IMR-90 (cell line): Measurements from ENCODE around the gene TELO2. TPM values are rescaled to one million over a fixed set of nuclear protein-coding genes. Genes with fewer than 3 reads are reported as not detected.

Source experiments
- ATAC-seq: fragments of 200-7000 bp; cut with Tn5 transposase; 2 replicates; pipeline ENCODE4 v1.9.1; 2020; ENCODE audit warnings: low read depth, mild to moderate bottlenecking, moderate library complexity
- BruUV-seq: library from RNA; stranded (reverse); fragments of 400-500 nt; replicated peaks from 2 replicates; lab custom pipeline; 2021; lab: Mats Ljungman, UMichigan
- CTCF ChIA-PET: fragments of 300-600 bp; formaldehyde crosslinking; extraction: SDS; loops from one replicate; lab custom pipeline; 2021; ENCODE audit warnings: antibody characterized with exemption; lab: Yijun Ruan, JAX
- POLR2A ChIA-PET: fragments of 300-600 bp; sonication (Branson Sonifier 250); formaldehyde crosslinking; loops from one replicate; lab custom pipeline; 2022; ENCODE audit warnings: antibody characterized with exemption; ENCODE audit not compliant: unreplicated experiment; lab: Charles Lee
- DNase-seq: peaks from one replicate; pipeline ENCODE4 v3.0.0; 2013
- H2AFZ ChIP-seq: replicated peaks from 2 replicates; pipeline ENCODE3; 2013; ENCODE audit warnings: low read length, mild to moderate bottlenecking; ENCODE audit not compliant: poor library complexity
- H2AK5ac ChIP-seq: 2 replicates; pipeline ENCODE4 v1.6.1; 2013; ENCODE audit warnings: low read depth, low read length, inconsistent platforms
- H2AK9ac ChIP-seq: replicated peaks from 2 replicates; pipeline ENCODE3; 2013; ENCODE audit warnings: mild to moderate bottlenecking, low read depth, low read length, moderate library complexity; ENCODE audit not compliant: poor library complexity
- H2BK120ac ChIP-seq: 2 replicates; pipeline ENCODE4 v1.6.1; 2013; ENCODE audit warnings: low read depth, low read length, inconsistent platforms
- H2BK15ac ChIP-seq: 3 replicates; pipeline ENCODE4 v1.6.1; 2013; ENCODE audit warnings: low read depth, low read length, inconsistent platforms
- H2BK20ac ChIP-seq: 2 replicates; pipeline ENCODE4 v1.6.1; 2013; ENCODE audit warnings: low read depth, mild to moderate bottlenecking, inconsistent platforms, low read length, moderate library complexity
- H2BK5ac ChIP-seq: 2 replicates; pipeline ENCODE4 v1.6.1; 2013; ENCODE audit warnings: mild to moderate bottlenecking, low read depth, low read length, inconsistent platforms; ENCODE audit not compliant: poor library complexity, severe bottlenecking
- H3K14ac ChIP-seq: replicated peaks from 2 replicates; pipeline ENCODE4 v1.6.1; 2013; ENCODE audit warnings: low read depth, low read length, inconsistent platforms
- H3K18ac ChIP-seq: 2 replicates; pipeline ENCODE4 v1.6.1; 2013; ENCODE audit warnings: low read depth, low read length, control low read depth
- H3K23ac ChIP-seq: 2 replicates; pipeline ENCODE4 v1.6.1; 2013; ENCODE audit warnings: low read depth, low read length, inconsistent platforms
- H3K27ac ChIP-seq: 2 replicates; pipeline ENCODE4 v1.5.1; 2013; ENCODE audit warnings: mild to moderate bottlenecking, control low read depth, low read length; ENCODE audit not compliant: insufficient read depth
- H3K27me3 ChIP-seq: 2 replicates; pipeline ENCODE4 v1.6.1; 2013; ENCODE audit warnings: low read length; ENCODE audit not compliant: control insufficient read depth, insufficient read depth
- H3K36me3 ChIP-seq: 2 replicates; pipeline ENCODE4 v1.6.1; 2013; ENCODE audit warnings: low read length, mixed read lengths; ENCODE audit not compliant: control insufficient read depth, insufficient read depth
- H3K4ac ChIP-seq: 2 replicates; pipeline ENCODE4 v1.6.1; 2013; ENCODE audit warnings: low read depth, low read length, inconsistent platforms
- H3K4me1 ChIP-seq: 2 replicates; pipeline ENCODE4 v1.6.1; 2013; ENCODE audit warnings: low read length, mixed read lengths; ENCODE audit not compliant: control insufficient read depth, insufficient read depth
- H3K4me2 ChIP-seq: 2 replicates; pipeline ENCODE4 v1.6.1; 2013; ENCODE audit warnings: low read depth, mild to moderate bottlenecking, control low read depth, low read length, moderate library complexity
- H3K4me3 ChIP-seq: 2 replicates; pipeline ENCODE4 v1.5.1; 2013; ENCODE audit warnings: low read depth, mild to moderate bottlenecking, control low read depth, low read length, moderate library complexity; ENCODE audit not compliant: insufficient read depth
- H3K56ac ChIP-seq: 2 replicates; pipeline ENCODE4 v1.6.1; 2013; ENCODE audit warnings: low read length, inconsistent platforms; ENCODE audit not compliant: insufficient read depth; ENCODE audit errors: extremely low read depth
- H3K79me1 ChIP-seq, 2 experiments: 2 replicates each; pipeline ENCODE4 v1.6.1; 2013; ENCODE audit warnings: low read length in 2 of 2, inconsistent platforms in 1 of 2, low read depth in 1 of 2
- H3K9ac ChIP-seq: 2 replicates; pipeline ENCODE4 v1.6.1; 2013; ENCODE audit warnings: low read depth, low read length, control low read depth
- H3K9me1 ChIP-seq: 2 replicates; pipeline ENCODE4 v1.6.1; 2013; ENCODE audit warnings: low read length, inconsistent platforms; ENCODE audit not compliant: insufficient read depth
- H3K9me3 ChIP-seq: 2 replicates; pipeline ENCODE4 v1.6.1; 2013; ENCODE audit warnings: low read length; ENCODE audit not compliant: control insufficient read depth, insufficient read depth
- H4K20me1 ChIP-seq: 2 replicates; pipeline ENCODE4 v1.6.1; 2013; ENCODE audit warnings: low read length, inconsistent platforms; ENCODE audit not compliant: insufficient read depth
- H4K5ac ChIP-seq: 2 replicates; pipeline ENCODE4 v1.6.1; 2013; ENCODE audit warnings: mild to moderate bottlenecking, low read depth, low read length, control low read depth
- H4K8ac ChIP-seq, 2 experiments: 2 replicates each; pipeline ENCODE4 v1.6.1; 2013; ENCODE audit warnings: low read depth in 2 of 2, low read length in 2 of 2, control low read depth in 1 of 2, inconsistent platforms in 1 of 2
- H4K91ac ChIP-seq: 2 replicates; pipeline ENCODE4 v1.6.1; 2013; ENCODE audit warnings: low read depth, low read length, inconsistent platforms; ENCODE audit not compliant: insufficient read depth
- BHLHE40 ChIP-seq: fragments of 150-350 bp; IDR thresholded peaks from 2 replicates; pipeline ENCODE4 v1.6.1; 2016; ENCODE audit warnings: mild to moderate bottlenecking, low read depth, low read length
- CHD1 ChIP-seq: IDR thresholded peaks from 2 replicates; pipeline ENCODE4 v1.6.1; 2012; ENCODE audit warnings: low read depth, low read length, improper control_type of control experiment
- MAFK ChIP-seq: IDR thresholded peaks from 2 replicates; pipeline ENCODE4 v1.6.1; 2012; ENCODE audit warnings: low read depth, low read length, improper control_type of control experiment
- MAZ ChIP-seq: IDR thresholded peaks from 2 replicates; pipeline ENCODE4 v1.6.1; 2012; ENCODE audit warnings: low read depth, mild to moderate bottlenecking, low read length, improper control_type of control experiment, moderate library complexity, borderline replicate concordance
- MXI1 ChIP-seq: IDR thresholded peaks from 2 replicates; pipeline ENCODE4 v1.6.1; 2012; ENCODE audit warnings: low read depth, mild to moderate bottlenecking, low read length, moderate library complexity, borderline replicate concordance
- NFE2L2 ChIP-seq: fragments of 150-350 bp; IDR thresholded peaks from 2 replicates; pipeline ENCODE4 v1.6.1; 2016; ENCODE audit warnings: low read depth, mild to moderate bottlenecking, low read length
- POLR2A ChIP-seq: IDR thresholded peaks from 2 replicates; pipeline ENCODE4 v1.6.1; 2012; ENCODE audit warnings: mild to moderate bottlenecking, low read depth, low read length
- RAD21 ChIP-seq: IDR thresholded peaks from 2 replicates; pipeline ENCODE4 v1.6.1; 2012; ENCODE audit warnings: low read length, improper control_type of control experiment
- RCOR1 ChIP-seq: IDR thresholded peaks from 2 replicates; pipeline ENCODE4 v1.6.1; 2012; ENCODE audit warnings: mild to moderate bottlenecking, low read length, improper control_type of control experiment; ENCODE audit not compliant: insufficient replicate concordance
- RFX5 ChIP-seq: IDR thresholded peaks from 2 replicates; pipeline ENCODE4 v1.8.0; 2012; ENCODE audit warnings: low read depth, mild to moderate bottlenecking, low read length, moderate library complexity
- USF2 ChIP-seq: fragments of 150-350 bp; IDR thresholded peaks from 2 replicates; pipeline ENCODE4 v1.6.1; 2017; ENCODE audit warnings: mild to moderate bottlenecking, antibody characterized with exemption, low read length, low read depth
- WGBS, 2 experiments: methylation state at CpG; one replicate each; pipeline versions ENCODE4 v1.1.5 to v1.1.7; 2013; ENCODE audit warnings: missing lambda C conversion rate in 2 of 2; ENCODE audit not compliant: insufficient read length in 1 of 2; ENCODE audit errors: extremely low coverage in 2 of 2; 5-methylcytosine and 5-hydroxymethylcytosine counted together
- dilution Hi-C: fragments of 300-500 bp; cut with HindIII; formaldehyde crosslinking; loops from one replicate; pipeline ENCODE4 v1.14.3; 2018; ENCODE audit warnings: low sequenced_read_pairs; ENCODE audit not compliant: unreplicated experiment
- in situ Hi-C: fragments of 300-500 bp; cut with MboI; formaldehyde crosslinking; loops from 3 replicates; pipeline ENCODE4 v1.14.3; 2019; ENCODE audit warnings: low sequenced_read_pairs, inconsistent platforms, mixed read lengths
- intact Hi-C: fragments of 100-400 bp; cut with micrococcal nuclease; formaldehyde crosslinking; loops from 2 replicates; pipeline ENCODE4 v1.10.0; 2022
- polyA plus RNA-seq, 3 experiments: library from polyadenylated mRNA; depleted of rRNA; stranded (reverse); fragments of >200 nt; gene quantifications; 2 replicates each; pipeline ENCODE4 v1.2.3, GENCODE V29; 2012; ENCODE audit warnings: low replicate concordance in 1 of 3
- total RNA-seq: library from RNA; depleted of rRNA; stranded (reverse); fragments of >200 nt; gene quantifications from 2 replicates; pipeline ENCODE4 v1.2.3, GENCODE V29; 2012
- TF ChIP-seq, protein P1 (sequence below): fragments of 150-350 bp; IDR thresholded peaks from 2 replicates; pipeline ENCODE4 v1.6.1; 2016; ENCODE audit warnings: low read depth, mild to moderate bottlenecking, low read length, moderate library complexity, borderline replicate concordance

The TELO2 gene
- total and polyA plus RNA-seq, 2 of the 4 experiments (the other 2 are of a cell fraction), result 6.6 to 26.6 TPM

DNA sequence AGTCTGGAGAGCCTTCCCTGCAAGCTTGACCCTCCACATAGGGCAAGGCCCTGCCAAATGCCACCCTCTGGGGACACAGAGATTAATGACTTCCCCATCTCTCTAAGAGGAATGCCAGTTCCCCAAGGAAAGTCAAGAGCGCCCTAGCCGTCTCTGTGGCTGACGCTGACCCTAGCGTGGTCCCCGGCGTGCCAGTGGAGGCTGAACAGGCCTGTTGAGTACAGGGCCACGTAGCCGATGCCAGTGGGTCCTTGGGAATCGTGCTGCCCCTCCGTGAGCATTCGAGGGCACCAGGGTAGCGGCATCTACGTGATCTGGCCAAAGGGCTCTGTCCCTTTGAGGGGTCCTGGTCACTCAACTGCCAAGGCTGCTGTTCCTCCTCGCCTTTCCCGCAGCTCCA lies 57.5 kb downstream of the TELO2 start:
- H2AK5ac ChIP-seq, result no peak overlapping the region
- no peak overlapping the region for H4K91ac ChIP-seq
- no peaks in the 10 kb centered on the region; the same call in 1 of the 2 replicates for H3K4me1 ChIP-seq
- no peak overlapping the region for H3K9ac ChIP-seq
- no peak overlapping the region for H3K27ac ChIP-seq
- ATAC-seq, result no peak
- ChIA-PET POLR2A (no interaction called here), CTCF (no interaction called here)
- H3K79me1 ChIP-seq, result peaks cover 6 to 27% of the 10 kb centered on the region in 2 experiments; a peak in 3 of 4 replicates
- no peak overlapping the region for H2BK20ac ChIP-seq
- no peak overlapping the region for H3K56ac ChIP-seq
- H4K5ac ChIP-seq, result no peak overlapping the region
- no peaks in the 10 kb centered on the region for H3K27me3 ChIP-seq
- H2BK120ac ChIP-seq, result no peak overlapping the region
- no TSS peak for BruUV-seq
- no peak overlapping the region for H2BK15ac ChIP-seq
- H2AK9ac ChIP-seq, result peak overlapping the region; percentile 65
- 0 out of 2 replicates have a peak, but pooled peaks cover 3% of the 10 kb centered on the region for H3K9me1 ChIP-seq
- no peak for DNase-seq
- 95% methylated on average over 15 of the region's 15 CpGs; no CpG with 5 or more reads in 1 of the 2 experiments for WGBS, 2 experiments
- peaks cover 22% of the 10 kb centered on the region for H3K36me3 ChIP-seq
- H2AFZ ChIP-seq, result no peak overlapping the region
- intact Hi-C loops (no loop called here), dilution Hi-C loops (no loop called here), in situ Hi-C loops (no loop called here)
- TF ChIP-seq USF2 (no peak), MAZ (no peak), RFX5 (no peak), MXI1 (no peak), POLR2A (no peak), NFE2L2 (no peak), RAD21 (no peak), RCOR1 (no peak), MAFK (no peak), BHLHE40 (no peak), CHD1 (no peak)
- TF ChIP-seq, protein P1, sequence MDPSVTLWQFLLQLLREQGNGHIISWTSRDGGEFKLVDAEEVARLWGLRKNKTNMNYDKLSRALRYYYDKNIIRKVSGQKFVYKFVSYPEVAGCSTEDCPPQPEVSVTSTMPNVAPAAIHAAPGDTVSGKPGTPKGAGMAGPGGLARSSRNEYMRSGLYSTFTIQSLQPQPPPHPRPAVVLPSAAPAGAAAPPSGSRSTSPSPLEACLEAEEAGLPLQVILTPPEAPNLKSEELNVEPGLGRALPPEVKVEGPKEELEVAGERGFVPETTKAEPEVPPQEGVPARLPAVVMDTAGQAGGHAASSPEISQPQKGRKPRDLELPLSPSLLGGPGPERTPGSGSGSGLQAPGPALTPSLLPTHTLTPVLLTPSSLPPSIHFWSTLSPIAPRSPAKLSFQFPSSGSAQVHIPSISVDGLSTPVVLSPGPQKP, result no peak
- no peak overlapping the region for H3K18ac ChIP-seq
- H3K23ac ChIP-seq, result no peak overlapping the region
- no peaks in the 10 kb centered on the region for H4K20me1 ChIP-seq
- no peak overlapping the region for H2BK5ac ChIP-seq
- H3K4me3 ChIP-seq, result no peak overlapping the region
- no peaks in the 10 kb centered on the region for H3K9me3 ChIP-seq
- no peak overlapping the region for H3K14ac ChIP-seq
- no peak overlapping the region for H3K4me2 ChIP-seq
- H4K8ac ChIP-seq, result no peak overlapping the region
- H3K4ac ChIP-seq, result no peak overlapping the region
